ENCODE data around the gene STOX1. TPM values are rescaled to one million over a fixed set of nuclear protein-coding genes. Genes with fewer than 3 reads are reported as not detected.

STOX1 gene
- total and polyA plus RNA-seq, 2 of the 13 experiments (the other 11 are each of a cell fraction or from before 2014, with no cell fraction given): 2.5 to 6.0 TPM

- TF ChIP-seq MXD3 (CRISPR knock-in tag; IDR thresholded peaks at IDR 0.05): no peak
- no peak for TF ChIP-seq MAF1 (CRISPR knock-in tag; IDR thresholded peaks at IDR 0.05; ENCODE audit: borderline replicate concordance)
- TF ChIP-seq NFIB (CRISPR knock-in tag; IDR thresholded peaks at IDR 0.05; ENCODE audit: borderline replicate concordance): no peak
- peak; percentile 90 for TF ChIP-seq ZGPAT (CRISPR knock-in tag; IDR thresholded peaks at IDR 0.05)
- TF ChIP-seq ATF7 (IDR thresholded peaks at IDR 0.05): no peak
- TF ChIP-seq ATF7 (CRISPR knock-in tag; IDR thresholded peaks at IDR 0.05): no peak; the same call in 1 of the 2 replicates
- no peak for TF ChIP-seq ZNF577 (CRISPR knock-in tag; IDR thresholded peaks at IDR 0.05; ENCODE audit: borderline replicate concordance, low read depth)
- peak; percentile 62 for TF ChIP-seq ZBTB33 (CRISPR knock-in tag; IDR thresholded peaks at IDR 0.05)
- no peak for TF ChIP-seq MED8 (CRISPR knock-in tag; IDR thresholded peaks at IDR 0.05; ENCODE audit: insufficient replicate concordance)
- TF ChIP-seq TRIM22 (IDR thresholded peaks at IDR 0.05): no peak
- TF ChIP-seq MATR3 (CRISPR knock-in tag; IDR thresholded peaks at IDR 0.05): no peak
- TF ChIP-seq XRCC5 (optimal IDR thresholded peaks at IDR 0.05; ENCODE audit: low read length): no peak
- no peak for TF ChIP-seq LBX2 (CRISPR knock-in tag; IDR thresholded peaks at IDR 0.05; ENCODE audit: borderline replicate concordance)
- TF ChIP-seq ZNF580 (CRISPR knock-in tag; IDR thresholded peaks at IDR 0.05; ENCODE audit: borderline replicate concordance, low read depth): peak; percentile 65; the same call in 1 of the 2 replicates
- TF ChIP-seq PTBP1 (IDR thresholded peaks at IDR 0.05; ENCODE audit: low read depth, low read length, poor library complexity, severe bottlenecking): no peak
- TF ChIP-seq ZBTB7A (CRISPR knock-in tag; IDR thresholded peaks at IDR 0.05): no peak
- TF ChIP-seq ZNF589 (CRISPR knock-in tag; conservative IDR thresholded peaks at IDR 0.05): no peak
- peak; percentile 89 for TF ChIP-seq MIER3 (CRISPR knock-in tag; IDR thresholded peaks at IDR 0.05; ENCODE audit: borderline replicate concordance)
- TF ChIP-seq NFRKB (IDR thresholded peaks at IDR 0.05): no peak
- peak; percentile 60; the same call in 1 of the 2 replicates for TF ChIP-seq SIX1 (CRISPR knock-in tag; IDR thresholded peaks at IDR 0.05; ENCODE audit: borderline replicate concordance)
- TF ChIP-seq ZNF780A (CRISPR knock-in tag; IDR thresholded peaks at IDR 0.05): no peak
- no peak for TF ChIP-seq YY1 (IDR thresholded peaks at IDR 0.05; ENCODE audit: insufficient read depth, insufficient replicate concordance, low read depth, low read length)
- TF ChIP-seq ZNF350 (CRISPR knock-in tag; IDR thresholded peaks at IDR 0.05; ENCODE audit: borderline replicate concordance, low read depth): peak; percentile 54; the same call in 1 of the 2 replicates
- TF ChIP-seq ZNF720 (CRISPR knock-in tag; IDR thresholded peaks at IDR 0.05): no peak
Measured at GRCh38 chr10:68876246-68877138, 49.2 kb downstream of the STOX1 start (continued).
